PFSK-1 (cell line): ENCODE results near the gene PTGFR.

Source experiments
- FOXP2 ChIP-seq: optimal IDR thresholded peaks from 2 replicates; pipeline ENCODE3; 2011; ENCODE audit warnings: borderline replicate concordance, control low read depth, inconsistent platforms; ENCODE audit not compliant: insufficient read depth; ENCODE audit errors: extremely low read length, extremely low read depth
- POLR2AphosphoS5 ChIP-seq: IDR thresholded peaks from 2 replicates; pipeline ENCODE4 v1.6.1; 2012; ENCODE audit warnings: low read depth, mild to moderate bottlenecking, control low read depth, low read length, moderate library complexity
- REST ChIP-seq, 2 experiments: IDR thresholded peaks; 2 replicates each; pipeline versions ENCODE4 v1.6.1 to v1.8.0; 2011 to 2012; ENCODE audit warnings: low read depth in 2 of 2, low read length in 2 of 2, control low read depth in 1 of 2, inconsistent platforms in 1 of 2, mild to moderate bottlenecking in 1 of 2, moderate library complexity in 1 of 2; ENCODE audit not compliant: insufficient read depth in 1 of 2
- SIN3A ChIP-seq: IDR thresholded peaks from 2 replicates; pipeline ENCODE4 v1.6.1; 2012; ENCODE audit warnings: mild to moderate bottlenecking, low read length, moderate library complexity, borderline replicate concordance; ENCODE audit not compliant: insufficient read depth
- TAF1 ChIP-seq: IDR thresholded peaks from 2 replicates; pipeline ENCODE4 v1.6.1; 2012; ENCODE audit warnings: low read length, control low read depth, borderline replicate concordance; ENCODE audit not compliant: insufficient read depth

GRCh38 chr1:78527706-78528105, 36.9 kb downstream of the PTGFR start:
- TF ChIP-seq SIN3A (no peak), REST (IDR thresholded peaks at IDR 0.05; ENCODE audit: insufficient read depth in 1 of 2, low read depth in 2 of 2, low read length in 2 of 2) (no peak), POLR2AphosphoS5 (no peak), TAF1 (no peak), FOXP2 (no peak)
